Subcutaneous adipose tissue (tissue), 4 donors: Measurements from ENCODE around the gene PTCD2. TPM values are rescaled to one million over a fixed set of nuclear protein-coding genes. Genes with fewer than 3 reads are reported as not detected.

Source experiments
- CTCF ChIP-seq: fragments of 450-650 bp; IDR thresholded peaks from one replicate; pipeline ENCODE4 v1.5.1; 2016; ENCODE audit warnings: low read depth, mild to moderate bottlenecking, control low read depth, antibody characterized with exemption, moderate library complexity
- total RNA-seq, 4 donors: library from RNA; depleted of rRNA; stranded (reverse); fragments of >200 nt; gene quantifications; one replicate each; pipeline ENCODE4 v1.1.0, GENCODE V29; 2016

Gene PTCD2
- total RNA-seq, 4 donors from 2014 or later = 6.2 to 13.2 (median 8.7) TPM

DNA sequence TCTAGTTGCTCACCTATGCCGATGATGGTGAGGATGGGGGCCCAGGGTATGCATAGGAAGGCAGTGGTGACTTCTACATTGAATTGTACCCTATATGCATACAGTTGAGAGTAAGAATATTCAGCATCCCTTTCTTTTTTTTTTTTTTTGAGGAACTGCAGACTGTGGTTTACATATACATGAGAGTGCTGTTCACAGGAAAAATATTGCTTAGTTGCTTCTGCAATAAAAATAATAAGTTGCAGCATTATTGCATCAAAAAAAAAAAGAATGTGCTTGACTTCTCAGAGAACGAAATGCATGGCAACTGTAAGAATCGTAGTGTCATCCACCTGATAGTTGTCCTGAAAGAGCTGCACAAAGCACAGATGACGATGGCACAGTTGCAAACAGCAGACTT, 52.8 kb downstream of the PTCD2 start:
- TF ChIP-seq CTCF = no peak

GRCh38 chr5:72374844-72375243, 54.7 kb downstream of the PTCD2 start:
- TF ChIP-seq CTCF = no peak

GRCh38 chr5:72376381-72376780, 56.2 kb downstream of the PTCD2 start:
- TF ChIP-seq CTCF = no peak

GRCh38 chr5:72377910-72378638, 57.9 kb downstream of the PTCD2 start:
- no peak for TF ChIP-seq CTCF

DNA sequence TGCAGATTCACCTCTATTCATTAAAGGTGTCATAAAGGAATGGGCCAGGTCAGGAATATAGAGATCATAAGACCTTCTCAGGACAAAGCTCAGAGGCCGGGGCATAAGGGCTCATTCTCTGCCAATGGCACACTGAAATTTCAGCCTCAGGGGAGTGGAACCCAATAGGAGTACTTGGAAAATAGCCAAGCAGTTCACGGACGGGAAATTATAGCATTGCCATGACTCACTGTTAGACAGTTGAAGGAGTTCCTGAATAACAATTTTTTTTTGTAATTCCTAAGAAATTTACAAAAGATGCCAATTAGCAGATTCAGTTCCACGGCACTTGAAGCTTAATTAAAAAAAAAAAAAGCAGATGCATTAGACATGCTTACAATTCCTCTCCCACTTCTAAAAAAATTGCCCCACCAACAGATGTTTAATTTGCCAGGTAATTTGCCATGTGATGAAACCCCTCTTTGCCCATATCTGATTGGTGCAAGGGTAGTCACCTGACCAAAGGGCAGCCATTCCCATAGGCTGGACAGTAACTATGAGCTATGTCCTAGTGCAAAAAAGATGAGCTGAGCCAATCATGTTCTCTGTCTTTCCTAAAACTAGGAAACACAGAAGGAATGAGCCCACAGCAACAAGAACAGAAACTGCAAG, 58.6 kb downstream of the PTCD2 start:
- no peak for TF ChIP-seq CTCF

- TF ChIP-seq CTCF = no peak
Measured at GRCh38 chr5:72379936-72380335, 59.8 kb downstream of the PTCD2 start.

DNA sequence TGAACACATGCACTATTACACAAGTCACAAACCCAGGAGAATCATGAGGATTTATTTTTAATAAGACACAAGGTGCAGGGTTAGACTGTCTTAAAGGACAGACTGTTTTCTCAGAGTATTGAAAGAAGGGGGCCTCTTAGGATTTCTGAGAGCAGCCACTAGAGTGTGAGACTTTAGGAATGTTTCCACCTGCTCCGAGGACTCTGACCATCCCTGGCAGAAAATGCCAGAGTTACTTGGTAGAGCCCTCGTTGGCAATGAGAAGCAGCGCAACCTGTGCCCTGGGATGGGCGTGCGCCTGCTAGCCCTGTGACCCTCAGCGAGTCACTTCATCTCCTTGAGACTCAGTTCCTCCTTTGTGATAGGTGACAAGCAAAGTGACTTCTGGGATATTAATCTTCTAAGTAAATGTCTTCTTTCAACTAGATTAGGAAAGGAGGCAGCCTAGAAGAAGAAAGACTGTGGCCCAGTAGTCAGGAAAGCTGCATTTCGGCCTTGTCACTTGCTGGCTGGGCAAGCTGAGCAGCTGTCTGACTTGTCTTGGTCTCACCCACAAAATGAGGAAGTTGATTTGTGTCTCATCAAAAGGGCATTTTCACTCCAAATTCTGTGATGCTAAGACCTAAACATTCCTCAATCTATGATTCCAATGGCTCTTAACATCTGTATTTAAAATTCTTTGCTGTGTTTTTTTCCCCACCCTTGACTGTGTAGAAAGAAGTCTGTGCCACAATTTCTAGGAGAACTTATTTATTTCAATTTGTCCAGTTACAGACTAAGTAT, 60.5 kb downstream of the PTCD2 start:
- no peak for TF ChIP-seq CTCF
